Right atrium auricular region (tissue), 2 donors: ENCODE measurements around the gene SH3D21. TPM values are rescaled to one million over a fixed set of nuclear protein-coding genes. Genes with fewer than 3 reads are reported as not detected.

Experiments
- DNase-seq: peaks from one replicate; pipeline ENCODE4 v3.0.0-alpha.2; 2019; ENCODE audit warnings: low spot score
- H3K27ac ChIP-seq, 2 donors: fragments of 200-600 bp; sonication (generic); 1 replicate in 1 of 2; 2 replicates in 1 of 2; pipeline ENCODE4 v1.5.1; 2016 to 2019
- H3K27me3 ChIP-seq, 2 donors: fragments of 200-600 bp; sonication (generic); one replicate each; pipeline versions ENCODE4 v1.5.1 to v1.6.0; 2017 to 2019
- H3K36me3 ChIP-seq: fragments of 200-600 bp; sonication (generic); one replicate; pipeline ENCODE4 v1.5.1; 2016
- H3K4me1 ChIP-seq, 2 donors: fragments of 200-600 bp; sonication (generic); one replicate each; pipeline versions ENCODE4 v1.5.1 to v1.6.0; 2017 to 2019
- H3K4me3 ChIP-seq, 2 donors: fragments of 200-600 bp; sonication (generic); 1 replicate in 1 of 2; 2 replicates in 1 of 2; pipeline ENCODE4 v1.5.1; 2017 to 2019; ENCODE audit warnings: mild to moderate bottlenecking in 1 of 2, moderate library complexity in 1 of 2
- H3K9me3 ChIP-seq, 2 donors: fragments of 200-600 bp; sonication (generic); one replicate each; pipeline ENCODE4 v1.5.1; 2019
- total RNA-seq, 2 donors: library from RNA; depleted of rRNA; stranded (reverse); fragments of >200 nt; gene quantifications; one replicate each; pipeline ENCODE4 v1.1.0, GENCODE V29; 2016
- TF ChIP-seq, protein P1 (sequence below), 2 donors: fragments of 200-600 bp; sonication (generic); IDR thresholded peaks; one replicate each; pipeline ENCODE4 v1.5.1; 2019; ENCODE audit warnings: antibody characterized with exemption in 2 of 2

Gene SH3D21
- 1 to 10 TPM; 1.2 to 1.4 TPM for total RNA-seq

DNA sequence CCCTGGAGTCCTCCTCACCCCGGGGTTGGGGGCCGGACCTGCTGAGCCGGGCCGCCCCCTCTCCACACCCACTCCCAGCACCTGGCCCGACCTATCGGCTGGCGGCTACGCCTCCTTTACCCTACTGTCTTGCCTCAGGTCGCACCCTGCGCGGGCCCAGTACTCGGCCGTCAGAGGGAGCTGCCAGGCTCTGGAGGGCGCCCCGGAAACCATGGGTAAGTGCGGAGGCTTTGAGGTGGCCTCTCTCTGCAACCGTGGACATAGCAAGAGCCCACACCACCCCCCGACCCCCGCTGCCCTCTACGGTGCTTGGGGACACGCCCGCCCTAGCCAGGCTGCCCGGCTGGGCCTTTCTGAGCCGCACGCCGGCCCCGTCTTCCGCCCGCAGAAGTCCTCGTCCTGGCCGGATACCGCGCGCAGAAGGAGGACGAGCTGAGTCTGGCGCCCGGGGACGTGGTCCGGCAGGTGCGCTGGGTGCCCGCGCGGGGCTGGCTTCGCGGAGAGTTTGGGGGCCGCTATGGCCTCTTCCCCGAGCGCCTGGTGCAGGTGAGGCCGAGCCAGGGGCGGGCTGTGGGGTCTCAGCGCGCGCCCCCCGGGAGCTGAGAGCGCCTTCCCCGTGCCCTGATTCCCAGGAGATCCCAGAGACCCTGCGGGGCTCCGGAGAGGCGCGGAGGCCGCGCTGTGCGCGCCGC is at the start of gene SH3D21:
TSS of gene SH3D21 (plus strand) at position 159 of the 692 bp plus-strand sequence. CDS start at position 212, 53 bp downstream.
- TF ChIP-seq, protein P1, sequence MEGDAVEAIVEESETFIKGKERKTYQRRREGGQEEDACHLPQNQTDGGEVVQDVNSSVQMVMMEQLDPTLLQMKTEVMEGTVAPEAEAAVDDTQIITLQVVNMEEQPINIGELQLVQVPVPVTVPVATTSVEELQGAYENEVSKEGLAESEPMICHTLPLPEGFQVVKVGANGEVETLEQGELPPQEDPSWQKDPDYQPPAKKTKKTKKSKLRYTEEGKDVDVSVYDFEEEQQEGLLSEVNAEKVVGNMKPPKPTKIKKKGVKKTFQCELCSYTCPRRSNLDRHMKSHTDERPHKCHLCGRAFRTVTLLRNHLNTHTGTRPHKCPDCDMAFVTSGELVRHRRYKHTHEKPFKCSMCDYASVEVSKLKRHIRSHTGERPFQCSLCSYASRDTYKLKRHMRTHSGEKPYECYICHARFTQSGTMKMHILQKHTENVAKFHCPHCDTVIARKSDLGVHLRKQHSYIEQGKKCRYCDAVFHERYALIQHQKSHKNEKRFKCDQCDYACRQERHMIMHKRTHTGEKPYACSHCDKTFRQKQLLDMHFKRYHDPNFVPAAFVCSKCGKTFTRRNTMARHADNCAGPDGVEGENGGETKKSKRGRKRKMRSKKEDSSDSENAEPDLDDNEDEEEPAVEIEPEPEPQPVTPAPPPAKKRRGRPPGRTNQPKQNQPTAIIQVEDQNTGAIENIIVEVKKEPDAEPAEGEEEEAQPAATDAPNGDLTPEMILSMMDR (IDR thresholded peaks at IDR 0.05), result peak in 1 of 2 donors; percentile 48
- Histone ChIP-seq H3K27ac (peak within 1 kb of the TSS; percentile 78 to 81), H3K9me3 (no peaks in the 10 kb centered on the region), H3K36me3 (peaks cover 30% of the 10 kb centered on the region), H3K27me3 (no peaks in the 10 kb centered on the region), H3K4me3 (peak within 1 kb of the TSS; percentile 53 to 86), H3K4me1 (peaks cover 0 to 21% of the 10 kb centered on the region in 2 donors)
- no peak for DNase-seq

DNA sequence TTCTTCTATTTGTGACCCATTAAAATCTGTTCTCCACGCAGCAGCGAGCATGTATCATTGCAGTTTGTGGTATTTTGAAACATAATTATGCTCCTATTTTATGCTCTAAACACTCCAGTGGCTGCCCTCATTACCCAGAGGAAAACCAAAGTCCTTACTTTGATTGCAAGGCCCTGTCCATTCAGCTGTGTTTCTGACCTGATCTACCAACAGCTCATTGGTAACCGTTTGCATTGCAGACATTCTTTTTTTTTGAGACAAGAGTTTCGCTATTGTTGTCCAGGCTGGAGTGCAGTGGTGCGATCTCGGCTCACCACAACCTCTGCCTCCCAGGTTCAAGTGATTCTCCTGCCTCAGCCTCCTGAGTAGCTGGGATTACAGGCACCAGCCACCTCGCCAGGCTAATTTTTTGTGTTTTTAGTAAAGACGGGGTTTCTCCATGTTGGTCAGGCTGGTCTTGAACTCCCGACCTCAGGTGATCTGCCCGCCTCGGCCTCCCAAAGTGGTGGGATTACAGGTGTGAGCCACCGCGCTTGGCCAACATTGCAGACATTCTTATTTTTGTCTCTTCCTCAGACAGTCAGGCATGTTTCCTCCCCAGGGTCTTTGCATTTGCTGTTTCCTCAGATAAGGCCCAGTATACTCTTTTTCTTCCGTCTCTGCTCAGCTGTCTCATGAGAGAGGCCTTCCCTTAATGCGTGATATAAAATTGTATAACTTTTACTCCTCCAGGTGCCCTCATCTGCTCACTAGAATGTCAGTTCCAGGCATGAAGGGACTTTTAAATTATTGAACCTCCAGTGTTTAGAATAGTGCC is 49.4 kb upstream of the SH3D21 start:
- no peaks in the 10 kb centered on the region for H3K27me3 ChIP-seq
- no peak for DNase-seq
- TF ChIP-seq, protein P1 (IDR thresholded peaks at IDR 0.05), result no peak
- peak overlapping the region in 1 of 2 donors; percentile 12 for H3K27ac ChIP-seq
- peaks cover 32% of the 10 kb centered on the region for H3K36me3 ChIP-seq
- H3K4me3 ChIP-seq, result no peak overlapping the region
- H3K9me3 ChIP-seq, result no peaks in the 10 kb centered on the region
- H3K4me1 ChIP-seq, result peaks cover 0 to 49% of the 10 kb centered on the region in 2 donors

DNA sequence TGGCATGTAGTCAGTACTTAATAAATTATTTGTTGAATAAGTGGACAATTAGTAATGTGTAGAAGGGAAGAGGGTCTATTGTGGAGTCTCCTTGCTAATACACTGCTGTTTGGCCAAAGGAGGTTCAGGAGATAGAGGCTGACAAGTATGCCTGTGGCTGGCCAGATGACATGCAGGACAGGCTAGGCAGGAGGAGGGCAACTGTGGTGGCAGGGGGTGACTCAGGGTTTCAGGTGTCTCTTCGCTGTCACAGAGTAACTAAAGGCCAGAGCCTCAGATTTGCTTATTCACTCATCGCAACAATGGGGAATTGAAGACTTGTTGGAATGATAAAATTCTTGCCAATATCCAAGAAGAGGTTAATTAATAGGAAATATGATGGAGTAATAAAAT is 48.8 kb upstream of the SH3D21 start:
- Histone ChIP-seq H3K4me1 (peaks cover 0 to 43% of the 10 kb centered on the region in 2 donors), H3K27me3 (no peaks in the 10 kb centered on the region), H3K36me3 (peaks cover 33% of the 10 kb centered on the region), H3K4me3 (no peak overlapping the region), H3K9me3 (no peaks in the 10 kb centered on the region), H3K27ac (peak overlapping the region in 1 of 2 donors; percentile 12)
- no peak for DNase-seq
- TF ChIP-seq, protein P1 (IDR thresholded peaks at IDR 0.05), result no peak

DNA sequence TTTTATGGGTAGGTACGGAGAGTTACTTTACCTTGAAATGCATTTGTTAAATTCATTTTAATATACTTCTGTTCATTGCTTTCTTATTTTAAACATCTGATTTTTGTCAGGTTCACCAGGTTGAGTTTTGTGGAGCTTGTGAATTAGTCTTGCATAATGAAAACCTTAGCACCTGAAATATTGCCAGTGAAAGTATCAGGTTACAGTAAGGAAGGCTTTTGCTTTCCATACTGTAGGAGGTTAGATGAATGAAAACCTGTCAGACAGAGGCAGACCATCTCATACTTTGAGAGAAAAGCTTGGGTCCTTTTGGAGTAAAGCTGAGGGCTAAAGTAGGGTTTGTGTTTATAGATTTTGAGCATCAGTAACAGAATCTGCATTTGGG is 47.2 kb upstream of the SH3D21 start:
- Histone ChIP-seq H3K27ac (no peak overlapping the region), H3K4me1 (peaks cover 0 to 34% of the 10 kb centered on the region in 2 donors), H3K36me3 (peaks cover 33% of the 10 kb centered on the region)

DNA sequence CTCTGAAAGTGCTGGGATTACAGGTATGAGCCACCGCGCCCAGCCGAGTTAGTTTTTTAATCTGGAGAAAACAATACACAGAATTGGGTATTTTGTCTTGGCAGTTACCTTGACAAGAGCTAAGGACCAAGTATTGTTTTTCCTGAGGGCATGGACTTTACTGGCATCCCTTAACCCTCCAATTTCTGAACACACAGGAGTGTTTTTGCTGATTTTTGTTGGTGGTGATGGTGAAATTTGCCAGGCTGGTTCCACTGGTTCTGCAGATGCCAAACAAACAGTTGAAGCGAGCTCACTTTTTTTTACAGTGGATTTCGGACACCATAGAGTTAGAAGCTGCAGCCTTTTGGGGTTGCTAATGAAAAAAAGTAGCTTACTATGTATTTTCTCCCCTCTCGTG is 37.2 kb upstream of the SH3D21 start:
- Histone ChIP-seq H3K4me1 (peaks cover 0 to 32% of the 10 kb centered on the region in 2 donors), H3K4me3 (no peak overlapping the region), H3K27ac (no peak overlapping the region), H3K27me3 (no peaks in the 10 kb centered on the region), H3K9me3 (no peaks in the 10 kb centered on the region), H3K36me3 (peaks cover 11% of the 10 kb centered on the region)
- no peak for DNase-seq
- TF ChIP-seq, protein P1 (IDR thresholded peaks at IDR 0.05), result no peak

More for the DNA sequence above, 47.2 kb upstream of the SH3D21 start:
- Histone ChIP-seq H3K4me3 (no peak overlapping the region), H3K9me3 (no peaks in the 10 kb centered on the region), H3K27me3 (no peaks in the 10 kb centered on the region)
- TF ChIP-seq, protein P1 (IDR thresholded peaks at IDR 0.05), result no peak
- no peak for DNase-seq
